HG02852 (cell line): ENCODE data around the gene DLGAP4.

Experiments
- ATAC-seq: cut with Tn5 transposase; IDR thresholded peaks from one replicate; pipeline ENCODE4 v1.9.1; 2021; ENCODE audit warnings: mild to moderate bottlenecking, moderate library complexity; ENCODE audit not compliant: unreplicated experiment

DLGAP4 gene

DNA sequence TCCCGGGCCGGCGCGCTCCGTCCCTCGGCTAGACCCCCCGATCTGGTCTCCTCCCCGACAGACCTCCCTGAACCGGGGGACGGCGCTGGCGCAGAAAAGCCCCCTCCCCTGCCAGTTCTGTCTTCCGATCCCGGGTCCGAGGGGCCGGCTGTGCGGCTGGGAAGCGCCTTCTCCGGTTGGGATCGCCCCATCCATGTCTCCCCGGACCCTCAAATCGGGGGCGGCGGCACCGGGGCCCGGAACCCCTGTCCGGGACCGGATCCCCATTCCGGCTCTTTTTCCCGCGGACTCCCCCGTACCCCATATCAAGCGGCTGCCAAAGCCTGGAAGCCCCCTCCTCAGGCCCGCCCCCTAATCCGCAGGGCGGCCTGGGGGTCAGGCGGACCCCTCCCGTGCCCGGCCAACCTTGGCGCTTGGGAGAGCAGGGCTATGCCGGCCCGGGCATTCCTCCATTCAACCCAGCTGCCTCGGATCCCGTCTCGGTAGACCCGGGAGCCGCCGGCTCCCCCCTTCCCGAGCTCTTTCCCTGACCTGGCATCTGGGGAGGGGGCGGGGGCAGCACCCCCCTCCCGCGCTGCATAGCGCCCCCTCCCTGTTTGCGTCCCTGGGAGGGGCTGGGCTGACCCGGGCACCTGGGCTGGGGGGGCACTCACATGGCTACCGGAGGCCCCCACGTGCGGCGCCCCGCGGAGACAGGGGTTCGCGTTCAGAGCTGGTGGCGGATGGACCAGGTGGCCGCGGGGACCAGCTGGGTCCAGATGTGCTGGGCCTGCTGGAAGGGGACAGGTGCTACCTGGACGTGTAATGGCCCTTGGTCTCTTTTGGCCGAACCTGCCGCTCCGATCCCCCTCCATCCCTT is 643 bp downstream of the DLGAP4 start:
- no peak for ATAC-seq

DNA sequence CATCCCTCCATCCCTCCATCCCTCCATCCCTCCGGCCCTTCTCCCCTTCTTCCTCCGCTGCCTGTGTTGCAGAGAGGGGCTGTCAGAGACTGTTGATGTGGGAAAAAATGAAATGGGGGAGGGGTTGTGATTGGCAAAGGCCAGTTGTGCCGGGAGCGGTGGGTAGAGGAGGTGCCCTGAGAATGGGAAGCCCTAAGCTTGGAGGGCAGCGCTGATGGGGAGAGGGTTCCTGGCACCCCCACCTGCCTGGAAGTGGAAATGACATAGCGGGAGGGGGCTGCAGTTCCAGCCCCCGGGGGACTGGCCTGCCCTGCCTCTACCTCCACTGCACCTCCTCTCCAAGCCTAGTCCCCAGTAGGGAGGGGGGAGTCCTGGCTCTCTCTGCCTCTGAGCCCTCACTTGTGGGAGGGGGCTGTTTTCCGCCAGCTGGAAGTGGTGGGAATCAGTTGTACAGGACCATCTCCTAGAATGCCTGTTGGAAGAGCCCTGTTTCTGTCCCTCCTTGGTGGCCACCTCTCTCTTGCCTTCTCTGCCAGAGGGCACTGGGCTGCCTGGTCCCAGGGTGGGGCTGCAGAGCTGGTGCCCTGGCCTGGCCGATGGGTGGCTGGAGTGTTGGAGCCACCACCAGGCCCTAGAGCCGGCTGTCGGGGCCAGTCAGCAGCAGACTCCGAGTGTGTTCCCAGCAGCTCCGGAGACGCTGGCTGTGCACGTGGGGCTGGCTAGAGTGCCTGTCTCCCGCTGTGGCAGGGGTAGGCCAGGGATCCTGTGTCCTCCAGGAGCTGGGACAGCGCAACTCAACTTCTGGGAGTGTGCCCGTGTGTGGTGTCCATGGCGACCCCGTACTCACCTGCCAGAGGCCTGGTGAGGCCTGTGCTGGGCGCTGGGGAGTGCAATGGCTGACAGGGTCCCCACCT is 1.5 kb downstream of the DLGAP4 start:
- no peak for ATAC-seq

DNA sequence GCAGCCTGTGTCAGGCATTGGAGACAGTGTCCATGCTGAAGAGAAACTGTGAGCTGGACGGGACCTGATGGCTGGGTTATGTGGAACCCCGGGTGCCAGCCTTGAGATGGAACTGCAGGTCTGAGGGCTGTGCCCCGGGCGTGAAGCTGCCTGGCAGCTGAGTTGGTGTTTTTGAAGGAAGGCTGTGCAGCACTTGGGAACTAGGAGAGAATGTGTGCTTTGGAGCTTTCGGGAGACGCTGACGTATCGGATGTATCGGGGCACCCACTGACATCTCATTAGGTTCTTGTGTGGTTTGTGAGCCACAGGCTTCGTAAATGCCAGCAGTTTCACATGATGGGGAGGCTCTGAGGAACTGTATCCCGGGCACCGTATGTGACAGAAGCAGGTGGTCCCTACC is 2.2 kb downstream of the DLGAP4 start:
- ATAC-seq, result no peak

DNA sequence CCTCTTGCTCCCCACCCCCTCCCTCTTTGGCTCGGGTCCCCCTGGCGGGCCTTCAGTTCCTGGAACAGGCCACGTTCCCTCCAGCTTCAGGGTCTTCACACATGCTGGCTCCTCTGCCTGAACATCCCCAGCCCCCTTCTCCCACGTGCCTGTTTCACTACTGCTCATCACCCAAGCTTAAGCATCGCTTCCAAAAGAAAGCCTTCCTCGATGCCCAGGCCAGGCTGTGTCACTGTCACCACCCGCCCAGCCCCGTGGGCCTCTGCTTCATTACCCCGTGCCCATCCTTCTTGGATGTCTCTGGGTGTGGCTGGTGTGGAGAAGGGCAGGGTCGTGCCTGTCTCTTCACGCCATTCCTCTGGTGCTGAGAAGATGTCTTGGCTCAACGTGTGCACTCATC is 2.8 kb downstream of the DLGAP4 start:
- ATAC-seq, result no peak

DNA sequence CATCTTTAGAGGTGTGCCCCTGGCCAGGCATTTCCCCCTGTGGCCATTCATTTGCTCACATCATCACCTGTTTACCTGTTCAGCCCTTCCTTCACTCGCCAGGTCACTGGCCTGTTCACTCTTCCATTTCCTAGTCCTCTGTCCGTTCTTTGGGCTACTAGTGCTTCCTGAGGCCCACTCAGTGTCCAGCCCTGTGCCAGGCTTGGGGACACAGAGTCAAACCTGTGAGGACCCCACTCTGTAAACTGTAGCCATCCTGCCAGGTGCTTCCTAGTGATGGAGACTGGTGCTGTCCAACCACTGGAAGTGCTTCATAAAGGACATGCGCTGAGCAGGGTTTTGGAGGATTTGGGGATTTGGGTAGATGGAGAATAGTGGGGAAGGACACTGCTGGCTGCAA is 3.5 kb downstream of the DLGAP4 start:
- ATAC-seq, result no peak

DNA sequence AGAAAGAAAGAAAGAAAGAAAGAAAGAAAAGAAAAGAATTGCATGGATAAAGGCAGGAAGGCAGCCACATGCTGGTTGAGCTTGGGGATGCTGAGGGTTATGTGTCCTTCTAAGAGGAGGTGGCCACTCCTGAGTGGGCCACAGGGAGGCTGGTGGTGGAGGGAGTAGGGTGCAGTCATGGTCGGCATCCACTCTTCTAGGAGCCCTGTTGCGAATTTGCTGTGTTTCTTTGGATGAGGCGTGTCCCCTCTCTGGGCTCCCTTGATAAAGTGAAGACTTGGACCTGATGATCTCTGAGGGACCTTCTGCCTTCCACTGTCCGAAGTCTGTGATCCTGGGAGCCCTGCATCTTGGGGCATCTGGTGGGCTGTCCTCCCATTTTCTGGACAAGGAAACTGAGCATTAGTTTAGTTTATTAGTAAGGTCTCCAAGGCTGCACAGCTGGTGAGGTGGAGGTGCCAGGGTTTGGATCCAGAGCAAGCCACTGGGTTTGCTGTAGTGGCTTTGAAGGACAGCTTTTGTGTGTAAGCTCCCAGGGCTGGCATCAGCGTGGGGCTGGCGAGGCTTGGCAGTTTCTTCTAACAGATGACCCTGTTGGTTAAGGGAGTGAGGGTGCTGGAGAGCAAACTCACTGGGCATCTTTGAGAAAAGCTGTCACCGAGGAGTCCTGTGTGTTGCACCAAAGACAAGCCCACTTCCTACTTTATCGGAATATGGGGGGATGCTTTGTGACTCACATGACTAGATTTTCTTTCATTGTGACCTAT is 4.3 kb downstream of the DLGAP4 start:
- ATAC-seq, result no peak

DNA sequence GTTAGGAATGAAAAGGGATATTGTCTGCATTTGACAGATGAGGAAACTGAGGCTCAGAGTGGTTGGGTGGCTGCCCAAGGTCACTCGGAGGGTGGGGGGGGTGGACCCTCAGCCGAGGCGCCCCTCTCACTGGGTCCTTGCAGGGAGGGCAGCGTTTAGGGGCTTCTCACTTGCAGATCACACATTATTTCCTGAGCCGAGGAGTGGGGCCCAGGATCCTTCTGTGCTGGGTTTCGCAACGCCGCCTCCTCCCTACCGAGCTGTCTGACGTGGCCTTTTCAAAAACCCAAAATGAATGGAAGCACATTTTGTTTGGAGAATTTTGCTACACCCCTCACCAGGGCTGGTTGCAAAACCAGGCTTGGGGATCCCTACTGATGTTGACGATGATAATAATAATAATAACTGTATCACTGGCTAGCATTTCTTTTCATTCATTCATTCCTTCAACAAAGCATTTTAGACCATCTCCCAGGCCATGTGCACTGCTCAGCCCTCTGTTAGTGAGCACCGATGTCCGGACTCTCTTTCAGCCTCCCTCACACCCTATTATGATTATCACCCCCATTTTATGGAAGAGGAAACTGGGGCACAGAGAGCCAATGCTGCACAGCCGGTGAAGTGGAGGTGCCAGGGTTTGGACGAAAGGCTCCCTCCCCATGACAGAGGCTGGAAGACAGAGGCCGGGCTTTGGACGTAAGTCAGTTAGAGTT is 5.2 kb downstream of the DLGAP4 start:
- ATAC-seq, result no peak

DNA sequence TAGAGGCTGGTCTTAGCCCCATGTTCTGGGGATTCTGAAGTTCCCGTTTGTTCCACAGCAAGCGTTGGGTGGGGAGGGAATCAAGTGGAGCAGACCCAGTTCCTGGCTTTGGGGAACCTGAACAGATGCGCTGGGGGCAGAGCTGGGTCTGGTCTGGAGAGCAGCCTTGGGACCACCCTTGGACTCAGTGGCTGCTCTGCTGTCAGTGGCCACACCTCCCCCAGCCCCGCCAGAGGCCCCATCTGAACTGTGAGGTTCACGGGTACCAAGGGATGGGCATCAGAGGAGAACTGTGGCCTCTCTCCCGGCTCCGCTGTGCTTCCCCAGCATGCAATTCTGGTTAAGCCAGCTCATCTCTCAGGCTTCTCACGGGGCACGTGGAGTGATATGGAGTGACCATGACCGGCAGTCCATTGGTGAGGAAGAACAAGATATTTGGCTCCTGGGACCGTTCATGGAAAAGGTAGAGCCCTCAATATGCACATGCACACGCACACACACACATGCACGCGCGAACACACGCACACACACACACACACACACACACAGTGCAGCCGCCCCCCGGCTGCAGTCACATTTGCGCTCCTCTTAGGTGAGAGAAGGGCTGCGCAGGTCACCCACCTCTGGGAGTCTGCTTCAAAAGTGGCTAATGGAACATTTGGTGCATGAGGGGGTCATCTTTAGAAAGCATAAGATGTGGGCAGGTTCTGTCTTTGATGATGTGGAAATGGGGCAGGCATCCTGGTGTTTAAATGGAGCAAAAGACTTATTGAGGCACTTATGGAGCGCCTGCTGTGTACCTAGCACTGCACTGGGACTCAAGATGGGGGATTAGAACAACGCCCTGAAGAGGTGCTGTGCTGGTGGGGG is 6.0 kb downstream of the DLGAP4 start:
- no peak for ATAC-seq

DNA sequence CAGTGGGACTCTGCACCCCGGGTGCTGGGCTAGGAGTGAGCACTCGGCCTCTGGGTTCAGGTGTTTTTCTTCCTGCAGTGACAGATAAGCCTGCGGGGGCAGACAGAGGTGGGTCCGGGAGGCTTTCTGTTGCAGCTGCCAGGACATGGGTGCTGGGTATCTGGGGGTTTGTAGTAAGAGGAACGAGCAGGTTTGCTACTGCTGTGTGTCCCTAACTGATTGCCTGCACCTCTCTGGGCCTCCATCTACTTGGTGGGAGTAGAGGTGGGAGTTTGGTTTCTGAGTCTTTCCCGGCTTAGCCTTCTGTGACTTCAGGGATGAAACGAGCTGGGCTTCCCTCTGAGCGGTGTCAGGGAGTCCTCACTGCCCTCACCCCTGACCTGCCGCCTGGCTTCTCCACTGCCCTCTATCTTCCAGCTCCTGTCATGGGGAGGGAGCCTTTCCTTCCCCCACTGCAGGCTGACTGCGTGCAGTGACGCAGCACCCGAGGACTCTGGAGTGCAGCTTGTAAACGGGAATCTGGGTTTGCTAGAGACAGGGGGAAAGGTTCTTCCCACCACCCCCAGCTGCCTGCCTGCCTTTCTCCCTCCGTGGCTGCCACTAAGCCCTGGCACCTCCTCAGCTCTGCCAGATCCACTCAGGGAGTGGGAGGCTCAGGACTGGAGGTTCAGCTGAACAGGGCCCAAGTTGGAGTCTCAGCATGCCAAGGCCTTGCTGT is 6.7 kb downstream of the DLGAP4 start:
- ATAC-seq, result no peak

DNA sequence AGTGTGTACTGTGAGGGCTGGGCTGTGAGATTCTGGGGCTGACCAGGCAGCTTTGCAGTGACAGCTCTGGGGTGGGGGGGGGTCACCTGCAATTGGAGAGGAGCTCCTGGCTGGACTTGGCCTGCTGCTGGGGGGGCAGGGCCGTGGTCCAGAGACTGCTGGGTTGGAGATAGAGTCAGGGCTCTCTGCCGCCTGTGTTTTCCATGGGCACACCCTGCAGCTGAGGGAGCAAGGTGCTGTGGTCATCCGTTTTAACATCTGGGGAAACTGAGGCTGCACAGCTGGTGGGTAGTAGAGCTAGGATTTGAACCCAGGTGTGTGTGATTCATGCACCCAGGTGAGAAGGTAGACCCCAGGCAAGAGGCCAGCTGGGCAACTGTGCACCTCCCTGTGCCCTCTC is 7.3 kb downstream of the DLGAP4 start:
- ATAC-seq, result no peak

DNA sequence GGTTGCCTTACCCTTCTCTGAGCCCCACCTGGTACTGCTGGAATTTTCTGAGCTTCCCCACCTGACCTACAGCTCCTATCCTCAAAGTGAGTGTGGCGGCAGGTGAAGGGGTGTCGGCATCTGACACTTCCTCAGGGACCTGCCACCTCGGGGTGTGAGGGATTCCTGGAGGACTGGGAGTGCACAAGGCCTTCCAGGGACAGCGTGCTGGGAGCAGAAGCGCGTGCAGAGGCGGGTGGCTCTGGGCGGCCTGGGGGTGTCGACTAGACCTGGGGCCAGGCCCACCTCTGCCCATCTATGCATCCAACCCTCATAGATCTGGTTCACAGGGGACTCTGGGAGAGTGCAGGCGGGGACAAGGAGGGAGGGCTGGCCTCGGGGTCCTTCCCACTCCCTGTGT is 7.8 kb downstream of the DLGAP4 start:
- no peak for ATAC-seq

DNA sequence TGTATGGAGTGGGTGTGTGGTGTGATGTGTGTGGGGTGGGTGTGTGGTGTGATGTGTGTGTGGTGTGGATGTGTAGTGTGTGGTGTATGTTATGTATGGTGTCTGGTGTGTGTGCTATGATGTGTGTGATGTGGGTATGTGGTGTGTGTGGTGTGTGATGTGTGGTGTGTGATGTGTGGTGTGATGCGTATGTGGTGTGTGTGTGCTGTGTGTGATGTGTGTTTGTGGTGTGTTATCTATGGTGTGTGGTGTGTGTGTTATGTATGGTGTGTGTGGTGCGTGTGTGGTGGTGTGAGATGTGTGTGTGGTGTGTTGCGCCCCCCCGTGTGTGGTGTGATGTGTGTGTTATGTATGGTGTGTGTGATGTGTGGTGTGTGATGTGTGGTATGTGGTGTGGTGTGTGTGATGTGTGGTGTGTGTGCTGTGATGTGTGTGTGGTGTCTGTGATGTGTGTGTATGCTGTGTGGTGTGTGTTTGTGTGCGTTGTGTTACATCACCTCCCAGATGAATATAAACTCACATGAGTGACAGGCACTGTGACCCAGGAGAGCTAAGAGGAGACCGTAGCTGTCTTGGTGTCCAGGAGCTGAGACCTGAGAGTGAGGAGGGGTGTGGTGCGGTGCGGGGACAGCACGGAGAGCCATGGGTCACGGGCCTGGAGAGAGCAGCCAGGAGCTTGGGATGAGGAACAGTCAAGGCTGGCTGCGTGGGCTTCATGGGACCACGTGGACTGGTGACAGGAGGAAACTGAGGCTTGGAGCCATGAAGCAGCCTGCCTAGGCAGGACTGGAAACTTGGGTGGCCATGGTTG is 8.8 kb downstream of the DLGAP4 start:
- no peak for ATAC-seq

DNA sequence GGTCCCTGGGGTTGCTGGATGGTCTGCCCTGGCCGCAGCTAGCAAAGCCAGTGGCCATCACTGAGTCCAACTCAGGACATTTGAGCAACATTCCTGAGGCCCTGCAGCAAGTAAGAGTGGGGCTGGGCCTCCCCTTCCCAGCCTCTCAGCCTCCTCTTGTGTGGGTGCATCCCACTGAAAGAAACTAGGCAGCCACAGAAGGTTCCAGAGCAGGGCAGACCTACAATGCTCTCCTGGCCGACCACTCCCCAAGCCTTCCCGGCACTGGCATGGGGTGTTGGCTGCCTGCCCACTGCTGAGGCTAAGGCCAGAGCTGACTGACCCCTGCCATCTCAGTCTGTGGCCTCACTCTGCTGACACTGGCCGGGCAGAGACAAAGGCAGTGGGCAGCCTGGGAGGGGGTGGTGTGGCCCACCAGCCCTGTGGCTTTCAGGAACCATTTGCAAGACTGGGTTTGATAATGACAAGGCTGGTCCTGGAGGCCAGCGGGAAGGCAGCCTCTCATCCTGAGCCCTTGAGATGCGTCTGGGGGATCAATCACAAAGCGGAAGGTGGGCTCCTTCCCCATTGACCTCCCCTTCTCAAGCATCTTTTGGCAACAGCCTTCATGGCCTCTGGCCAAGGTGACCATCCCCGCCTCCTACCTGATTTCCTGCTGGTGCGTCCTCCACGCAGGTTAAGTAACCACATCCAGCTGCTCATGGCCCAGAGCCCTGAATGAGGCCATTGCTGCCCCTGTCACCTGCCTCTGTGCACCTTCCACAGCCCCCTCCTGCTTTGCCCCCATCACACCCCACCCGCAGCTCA is 9.6 kb downstream of the DLGAP4 start:
- no peak for ATAC-seq

DNA sequence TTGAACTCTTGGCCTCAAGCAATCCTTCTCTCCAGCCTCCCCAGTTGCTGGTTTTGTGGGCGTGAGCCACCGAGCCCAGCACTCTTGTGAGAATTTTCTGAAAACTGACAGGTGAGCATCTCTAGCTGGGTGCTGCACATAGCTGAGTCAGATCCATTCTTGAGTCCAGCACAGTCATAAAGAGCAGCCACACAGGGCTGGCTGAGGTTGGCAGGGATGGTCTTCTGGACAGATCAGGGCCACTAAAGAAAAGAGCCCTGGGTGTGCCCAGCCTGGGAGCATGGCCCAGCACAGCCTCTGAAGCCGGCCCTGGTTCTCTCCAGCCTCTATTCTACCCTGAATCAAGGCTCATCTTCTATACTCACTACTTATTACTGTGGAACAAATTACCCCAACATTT is 11.5 kb downstream of the DLGAP4 start:
- ATAC-seq, result no peak

DNA sequence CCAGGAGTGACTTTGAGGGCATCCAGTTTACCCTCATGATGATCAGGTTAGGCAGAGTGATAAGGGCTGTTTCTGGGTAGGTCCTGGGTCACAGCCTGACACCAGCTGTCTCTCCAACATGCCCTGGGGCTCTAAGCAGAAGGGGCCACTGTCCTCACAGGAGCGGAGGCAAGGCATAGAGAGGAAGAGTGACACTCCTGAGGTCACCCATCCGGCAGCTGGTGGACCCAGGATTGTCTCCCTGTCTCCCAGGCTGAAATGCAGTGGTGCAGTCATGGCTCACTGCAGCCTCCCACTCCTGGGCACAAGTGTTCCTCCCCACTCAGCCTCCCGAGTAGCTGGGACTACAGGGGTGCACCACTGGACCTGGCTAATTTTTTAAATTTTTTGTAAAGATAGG is 12.0 kb downstream of the DLGAP4 start:
- ATAC-seq, result no peak

DNA sequence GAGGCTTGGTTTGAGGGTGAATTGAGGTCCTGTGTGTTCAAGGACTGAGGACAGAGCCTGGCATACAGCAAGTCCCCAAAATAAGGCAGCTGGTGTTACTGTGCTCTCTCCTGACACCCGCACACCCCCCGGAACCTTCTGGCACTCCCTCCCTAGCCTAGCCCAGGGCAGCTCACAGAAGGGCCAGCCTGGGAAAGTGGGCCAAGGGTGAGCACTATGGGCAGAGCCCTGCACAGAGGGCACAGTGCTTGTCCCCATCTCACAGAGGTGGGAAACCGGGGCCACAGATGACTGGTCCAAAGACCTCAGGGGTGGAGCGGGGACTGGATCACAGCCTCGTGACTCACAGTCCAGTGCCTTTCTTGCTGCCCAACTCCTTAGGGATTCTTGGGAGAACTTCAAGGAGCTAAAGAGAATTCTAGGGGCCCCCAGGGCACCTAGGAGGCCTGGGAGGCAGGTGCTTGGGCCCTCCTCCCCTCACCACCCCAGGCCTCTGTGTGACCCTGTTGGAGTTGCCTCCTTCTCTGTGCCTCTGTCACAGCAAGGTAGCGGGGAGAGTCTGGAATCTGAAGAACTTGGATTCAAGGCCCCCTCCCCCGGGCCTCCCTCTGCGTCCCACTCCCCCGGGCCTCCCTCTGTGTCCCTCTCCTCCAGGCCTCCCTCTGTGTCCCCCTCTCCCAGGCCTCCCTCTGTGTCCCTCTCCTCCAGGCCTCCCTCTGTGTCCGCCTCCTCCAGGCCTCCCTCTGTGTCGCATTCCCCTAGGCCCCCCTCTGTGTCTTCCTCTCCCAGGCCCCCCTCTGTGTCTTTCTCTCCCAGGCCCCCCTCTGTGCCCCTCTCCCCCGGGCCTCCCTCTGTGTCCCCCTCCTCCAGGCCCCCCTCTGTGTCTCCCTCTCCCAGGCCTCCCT is 13.5 kb downstream of the DLGAP4 start:
- no peak for ATAC-seq
